Lower leg skin (tissue), 4 donors: ENCODE results near the gene SINHCAF. TPM values are rescaled to one million over a fixed set of nuclear protein-coding genes. Genes with fewer than 3 reads are reported as not detected.

ENCODE experiments used
- DNase-seq, 2 donors: peaks; one replicate each; pipeline ENCODE4 v3.0.0-alpha.2; 2019; ENCODE audit warnings: low spot score in 2 of 2
- H3K4me3 ChIP-seq: fragments of 200-600 bp; sonication (generic); 2 replicates; pipeline ENCODE4 v1.5.1; 2017; ENCODE audit warnings: mild to moderate bottlenecking, low read depth; ENCODE audit not compliant: poor library complexity, severe bottlenecking
- CTCF ChIP-seq, 3 donors: fragments of 450-650 bp; IDR thresholded peaks; one replicate each; pipeline ENCODE4 v1.5.1; 2016; ENCODE audit warnings: antibody characterized with exemption in 3 of 3, mild to moderate bottlenecking in 3 of 3, moderate library complexity in 2 of 3
- POLR2A ChIP-seq, 2 donors: fragments of 450-650 bp; IDR thresholded peaks; one replicate each; pipeline ENCODE4 v1.6.1; 2016 to 2017; ENCODE audit warnings: antibody characterized with exemption in 2 of 2, mild to moderate bottlenecking in 1 of 2, moderate library complexity in 1 of 2
- WGBS, 2 donors: methylation state at CpG; one replicate each; pipeline ENCODE4 v1.1.5; 2018; 5-methylcytosine and 5-hydroxymethylcytosine counted together
- intact Hi-C: fragments of 100-400 bp; cut with DNase I; formaldehyde crosslinking; loops from one replicate; pipeline ENCODE4 v1.15.0; 2023; ENCODE audit warnings: low total_unique reads
- total RNA-seq, 4 donors: library from RNA; depleted of rRNA; stranded (reverse); fragments of >200 nt; gene quantifications; one replicate each; pipeline ENCODE4 v1.1.0, GENCODE V29; 2016

The SINHCAF gene
- total RNA-seq, 4 donors from 2014 or later = 56.9 to 144 (median 96.5) TPM

GRCh38 chr12:31368666-31369361 lies 42.9 kb upstream of the SINHCAF start:
- WGBS, 2 donors = 53 to 55% methylated on average over 8 of the region's 8 CpGs
- intact Hi-C loops = no loop called here
- no peak for TF ChIP-seq POLR2A (IDR thresholded peaks at IDR 0.05)
- no peak for TF ChIP-seq CTCF (IDR thresholded peaks at IDR 0.05)
- no peak overlapping the region for H3K4me3 ChIP-seq
- no peak for DNase-seq

GRCh38 chr12:31366104-31366621 lies 40.2 kb upstream of the SINHCAF start:
- H3K4me3 ChIP-seq = no peak overlapping the region
- no peak for DNase-seq
- TF ChIP-seq POLR2A (IDR thresholded peaks at IDR 0.05) (no peak), CTCF (IDR thresholded peaks at IDR 0.05) (no peak)
- 83% methylated on average over 11 of the region's 11 CpGs for WGBS, 2 donors
- intact Hi-C loops = no loop called here

GRCh38 chr12:31363831-31364230 lies 37.9 kb upstream of the SINHCAF start:
- intact Hi-C loops = no loop called here
- DNase-seq = no peak
- no peak overlapping the region for H3K4me3 ChIP-seq
- WGBS, 2 donors = 85 to 95% methylated on average over 2 of the region's 2 CpGs
- no peak for TF ChIP-seq CTCF (IDR thresholded peaks at IDR 0.05)
- TF ChIP-seq POLR2A (IDR thresholded peaks at IDR 0.05) = no peak

- WGBS, 2 donors = 72 to 79% methylated on average over 6 of the region's 6 CpGs
- no peak for DNase-seq
- TF ChIP-seq CTCF (IDR thresholded peaks at IDR 0.05) (no peak), POLR2A (IDR thresholded peaks at IDR 0.05) (no peak)
- H3K4me3 ChIP-seq = no peak overlapping the region
- intact Hi-C loops = no loop called here
Measured at GRCh38 chr12:31363416-31363809, 37.5 kb upstream of the SINHCAF start.

- TF ChIP-seq CTCF (IDR thresholded peaks at IDR 0.05) = no peak
- no peak for TF ChIP-seq POLR2A (IDR thresholded peaks at IDR 0.05)
- WGBS, 2 donors = 31 to 32% methylated on average over 6 of the region's 6 CpGs
- intact Hi-C loops = no loop called here
- DNase-seq = no peak
- no peak overlapping the region for H3K4me3 ChIP-seq
Measured at GRCh38 chr12:31362759-31363415, 36.9 kb upstream of the SINHCAF start.
